Endodermal cell (in vitro differentiated cells): ENCODE data around the gene RPS15. TPM values are rescaled to one million over a fixed set of nuclear protein-coding genes. Genes with fewer than 3 reads are reported as not detected.

Source experiments
- DNase-seq: peaks from one replicate; pipeline ENCODE4 v3.0.0-alpha.2; 2017
- H3K27ac ChIP-seq: 2 replicates; pipeline ENCODE4 v1.5.1; 2013; ENCODE audit warnings: mild to moderate bottlenecking, low read depth, low read length, moderate library complexity
- H3K27me3 ChIP-seq: 2 replicates; pipeline ENCODE4 v1.6.1; 2013; ENCODE audit warnings: mild to moderate bottlenecking, low read length, moderate library complexity; ENCODE audit not compliant: insufficient read depth, control insufficient read depth, poor library complexity, severe bottlenecking
- H3K36me3 ChIP-seq: 2 replicates; pipeline ENCODE4 v1.7.0; 2013; ENCODE audit warnings: mild to moderate bottlenecking, low read length, moderate library complexity; ENCODE audit not compliant: control insufficient read depth, insufficient read depth
- H3K4me1 ChIP-seq: one replicate; pipeline ENCODE4 v1.7.0; 2013; ENCODE audit warnings: low read length; ENCODE audit not compliant: control insufficient read depth, insufficient read depth
- H3K4me3 ChIP-seq: 2 replicates; pipeline ENCODE4 v1.5.1; 2013; ENCODE audit warnings: mild to moderate bottlenecking, low read length, moderate library complexity
- H3K9ac ChIP-seq: 2 replicates; pipeline ENCODE4 v1.6.1; 2013; ENCODE audit warnings: mild to moderate bottlenecking, low read length, moderate library complexity; ENCODE audit not compliant: poor library complexity, severe bottlenecking; ENCODE audit errors: extremely low read depth
- H3K9me3 ChIP-seq: 2 replicates; pipeline ENCODE4 v1.6.1; 2013; ENCODE audit warnings: mild to moderate bottlenecking, low read length, moderate library complexity; ENCODE audit not compliant: control insufficient read depth
- H3K27ac Mint-ChIP-seq: 2 replicates; pipeline ENCODE4 v1.8.0; 2020; ENCODE audit warnings: mixed read lengths
- H3K27me3 Mint-ChIP-seq: 2 replicates; pipeline ENCODE4 v1.8.0; 2021; ENCODE audit warnings: mild to moderate bottlenecking, mixed read lengths; ENCODE audit not compliant: insufficient read depth
- H3K36me3 Mint-ChIP-seq: 2 replicates; pipeline ENCODE4 v1.8.0; 2020; ENCODE audit warnings: low read depth, mixed read lengths
- H3K4me1 Mint-ChIP-seq: 2 replicates; pipeline ENCODE4 v1.8.0; 2020; ENCODE audit warnings: mixed read lengths
- H3K4me3 Mint-ChIP-seq: 2 replicates; pipeline ENCODE4 v1.8.0; 2020; ENCODE audit warnings: mild to moderate bottlenecking, moderate library complexity, mixed read lengths
- H3K9me3 Mint-ChIP-seq: 2 replicates; pipeline ENCODE4 v1.8.0; 2020; ENCODE audit warnings: mild to moderate bottlenecking, mixed read lengths
- CTCF ChIP-seq: fragments of 200-600 bp; sonication (generic); conservative IDR thresholded peaks from 2 replicates; pipeline ENCODE4 v1.5.0; 2021; ENCODE audit warnings: antibody characterized with exemption, mild to moderate bottlenecking
- WGBS, 2 experiments: methylation state at CpG; one replicate each; pipeline versions ENCODE4 v1.1.5 to v1.1.7; 2013; ENCODE audit warnings: missing lambda C conversion rate in 2 of 2, mixed read lengths in 1 of 2; ENCODE audit not compliant: insufficient coverage in 1 of 2, insufficient read length in 1 of 2; 5-methylcytosine and 5-hydroxymethylcytosine counted together
- total RNA-seq, 2 donors: library from RNA; stranded (reverse); fragmentation: NEBNext Ultra II Directional in 1 of 2; extraction: Animal tissue kit (Norgen Biotek cat#: 25700) in 1 of 2; gene quantifications; 2 replicates in 1 of 2; 3 replicates in 1 of 2; pipeline ENCODE4 v1.2.1, GENCODE V29; 2021

Gene RPS15
- total RNA-seq, 2 donors from 2014 or later = 1,298 to 1,321 TPM

DNA sequence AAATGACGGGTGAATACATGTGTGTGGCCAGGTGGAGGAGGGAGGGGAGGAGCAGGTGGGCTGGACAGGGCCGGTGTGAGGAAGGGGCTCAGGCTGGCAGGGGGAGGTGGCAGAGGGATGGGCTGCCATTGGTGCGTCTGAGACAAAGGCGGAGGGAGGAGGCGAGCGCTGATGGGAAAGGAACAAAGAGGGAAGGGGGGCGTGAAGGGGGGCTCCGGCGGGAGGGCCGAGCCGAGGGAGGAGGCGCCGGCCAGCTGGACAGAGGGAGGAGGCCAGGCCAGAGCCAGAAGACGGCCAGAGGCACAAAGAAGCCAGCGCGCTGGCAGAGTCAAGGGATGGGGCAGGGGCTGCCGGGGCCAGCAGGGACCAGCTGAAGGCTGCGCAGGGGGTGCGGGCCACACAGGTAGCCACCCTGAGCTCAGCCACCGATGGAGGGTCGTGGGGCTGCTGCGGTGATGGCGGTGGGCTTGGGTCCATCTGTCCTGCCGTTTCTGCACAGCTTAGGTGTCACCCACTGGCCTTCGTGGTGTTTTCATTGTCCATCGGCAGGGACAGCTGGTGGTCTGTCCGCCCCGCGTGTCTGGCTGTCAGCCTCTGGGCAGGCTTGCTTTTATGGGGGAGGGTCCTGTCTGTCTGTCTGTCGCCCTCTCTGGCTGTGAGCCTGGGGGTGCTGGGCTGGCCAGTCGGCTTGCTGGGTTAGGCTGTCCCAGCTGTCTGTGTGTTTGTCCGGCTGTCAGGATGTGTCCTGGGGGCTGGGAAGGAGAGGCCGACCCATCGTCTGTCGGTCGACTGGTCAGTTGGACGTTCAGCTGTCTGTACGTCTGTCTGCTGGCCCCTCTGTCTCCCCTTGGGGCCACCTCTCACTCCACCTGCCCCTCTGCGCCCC lies 14.0 kb downstream of the RPS15 start:
- H3K4me3 Mint-ChIP-seq = no peak overlapping the region
- peak overlapping the region; percentile 96 for H3K27ac ChIP-seq
- no peak overlapping the region for H3K27ac Mint-ChIP-seq

DNA sequence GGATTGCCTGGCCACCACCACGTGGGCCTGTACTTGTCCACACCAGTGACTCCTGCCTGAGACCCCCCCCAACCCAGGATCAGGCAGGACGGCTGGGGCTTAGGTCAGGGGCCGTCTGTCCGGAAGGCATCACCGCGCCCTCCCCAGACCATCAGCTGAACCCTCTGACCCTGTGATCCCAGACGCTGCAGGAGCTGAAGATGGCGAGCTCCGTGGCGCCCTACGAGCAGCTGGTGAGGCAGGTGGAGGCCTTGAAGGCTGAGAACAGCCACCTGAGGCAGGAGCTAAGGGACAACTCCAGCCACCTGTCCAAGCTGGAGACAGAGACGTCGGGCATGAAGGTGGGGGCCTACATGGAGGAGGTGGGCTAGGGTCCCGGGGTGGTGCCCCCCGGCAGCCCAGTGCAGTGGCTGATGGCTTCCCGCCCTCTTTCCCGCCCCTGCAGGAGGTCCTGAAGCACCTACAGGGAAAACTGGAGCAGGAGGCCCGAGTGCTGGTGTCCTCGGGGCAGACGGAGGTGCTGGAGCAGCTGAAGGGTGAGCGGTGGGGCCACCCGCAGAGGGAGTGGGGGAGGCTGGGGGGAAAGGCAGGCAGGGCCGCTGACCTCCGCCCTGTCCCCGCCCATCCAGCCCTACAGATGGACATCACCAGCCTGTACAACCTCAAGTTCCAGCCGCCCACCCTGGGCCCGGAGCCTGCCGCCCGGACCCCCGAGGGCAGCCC lies 14.8 kb downstream of the RPS15 start:
- H3K4me3 Mint-ChIP-seq = no peak overlapping the region

More for the DNA sequence above, 14.0 kb downstream of the RPS15 start:
- WGBS, 2 experiments = 45 to 59% methylated on average over 29 to 39 of the region's 39 CpGs
- H3K4me3 ChIP-seq = no peak overlapping the region
- no peak overlapping the region for H3K9ac ChIP-seq
- peaks cover 1% of the 10 kb centered on the region for H3K9me3 Mint-ChIP-seq
- peaks cover 82% of the 10 kb centered on the region for H3K27me3 Mint-ChIP-seq
- DNase-seq = peak; percentile 60
- H3K27me3 ChIP-seq = peaks cover 72% of the 10 kb centered on the region
- no peaks in the 10 kb centered on the region for H3K4me1 ChIP-seq
- H3K9me3 ChIP-seq = no peaks in the 10 kb centered on the region
- H3K36me3 Mint-ChIP-seq = no peaks in the 10 kb centered on the region
- no peaks in the 10 kb centered on the region for H3K4me1 Mint-ChIP-seq
- no peaks in the 10 kb centered on the region for H3K36me3 ChIP-seq
- TF ChIP-seq CTCF = no peak

More for the DNA sequence above, 14.8 kb downstream of the RPS15 start:
- peaks cover 1% of the 10 kb centered on the region for H3K9me3 Mint-ChIP-seq
- Histone ChIP-seq H3K4me1 (no peaks in the 10 kb centered on the region), H3K4me3 (no peak overlapping the region), H3K9ac (no peak overlapping the region), H3K9me3 (no peaks in the 10 kb centered on the region), H3K27me3 (peaks cover 65% of the 10 kb centered on the region), H3K36me3 (no peaks in the 10 kb centered on the region), H3K27ac (peak overlapping the region; percentile 96)
- no peak overlapping the region for H3K27ac Mint-ChIP-seq
- WGBS, 2 experiments = 71 to 85% methylated on average over 12 to 30 of the region's 30 CpGs
- peaks cover 82% of the 10 kb centered on the region for H3K27me3 Mint-ChIP-seq
- no peaks in the 10 kb centered on the region for H3K4me1 Mint-ChIP-seq
- DNase-seq = peak; percentile 44
- H3K36me3 Mint-ChIP-seq = no peaks in the 10 kb centered on the region
- no peak for TF ChIP-seq CTCF
